GM21786 (cell line): Measurements from ENCODE around the gene SERHL2.
"Not testable (repeated sequence)": the region's sequence is repeated elsewhere in the genome, so short reads cannot be mapped to it uniquely, and the experiment has no call there.

ENCODE experiments used
- ATAC-seq: cut with Tn5 transposase; IDR thresholded peaks from one replicate; pipeline ENCODE4 v1.9.1; 2021; ENCODE audit not compliant: unreplicated experiment

SERHL2 gene

GRCh38 chr22:42535082-42535731, 18.5 kb upstream of the SERHL2 start:
- ATAC-seq: not testable (repeated sequence)

GRCh38 chr22:42536166-42536565, 17.6 kb upstream of the SERHL2 start:
- no peak for ATAC-seq

GRCh38 chr22:42536634-42537033, 17.1 kb upstream of the SERHL2 start:
- not testable (repeated sequence) for ATAC-seq

DNA sequence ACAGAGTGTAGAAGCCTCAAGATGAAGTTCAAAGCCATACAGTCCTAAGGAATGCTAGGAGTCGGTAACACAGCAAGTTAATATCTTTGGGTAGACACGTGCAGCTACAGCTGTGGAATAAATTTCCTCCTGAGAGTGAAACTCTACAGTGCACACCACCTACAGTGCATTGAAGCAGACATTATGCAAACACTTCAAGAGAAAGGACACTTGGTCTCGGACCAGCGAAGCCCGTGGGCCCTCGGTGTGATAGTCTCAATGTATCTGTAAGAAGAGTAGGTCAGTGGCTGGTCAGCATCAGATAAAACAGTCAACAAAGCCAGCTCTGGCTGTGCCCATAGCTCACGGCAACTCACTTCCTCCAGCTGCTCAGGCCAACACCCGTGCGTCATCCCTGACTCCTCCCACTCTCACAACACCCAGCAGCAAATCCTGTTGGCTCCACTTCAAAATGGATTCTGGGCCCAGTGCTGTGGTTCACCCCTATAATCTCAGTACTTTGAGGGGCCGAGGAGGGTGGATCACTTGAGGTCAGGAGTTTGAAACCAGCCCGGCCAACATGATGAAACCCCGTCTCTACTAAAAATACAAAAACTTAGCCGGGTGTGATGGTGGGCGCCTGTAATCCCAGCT, 16.4 kb upstream of the SERHL2 start:
- ATAC-seq: peak; percentile 42

DNA sequence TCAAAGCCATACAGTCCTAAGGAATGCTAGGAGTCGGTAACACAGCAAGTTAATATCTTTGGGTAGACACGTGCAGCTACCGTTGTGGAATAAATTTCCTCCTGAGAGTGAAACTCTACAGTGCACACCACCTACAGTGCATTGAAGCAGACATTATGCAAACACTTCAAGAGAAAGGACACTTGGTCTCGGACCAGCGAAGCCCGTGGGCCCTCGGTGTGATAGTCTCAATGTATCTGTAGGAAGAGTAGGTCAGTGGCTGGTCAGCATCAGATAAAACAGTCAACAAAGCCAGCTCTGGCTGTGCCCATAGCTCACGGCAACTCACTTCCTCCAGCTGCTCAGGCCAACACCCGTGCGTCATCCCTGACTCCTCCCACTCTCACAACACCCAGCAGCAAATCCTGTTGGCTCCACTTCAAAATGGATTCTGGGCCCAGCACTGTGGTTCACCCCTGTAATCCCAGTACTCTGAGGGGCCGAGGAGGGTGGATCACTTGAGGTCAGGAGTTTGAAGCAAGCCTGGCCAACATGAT, 14.5 kb upstream of the SERHL2 start:
- not testable (repeated sequence) for ATAC-seq

DNA sequence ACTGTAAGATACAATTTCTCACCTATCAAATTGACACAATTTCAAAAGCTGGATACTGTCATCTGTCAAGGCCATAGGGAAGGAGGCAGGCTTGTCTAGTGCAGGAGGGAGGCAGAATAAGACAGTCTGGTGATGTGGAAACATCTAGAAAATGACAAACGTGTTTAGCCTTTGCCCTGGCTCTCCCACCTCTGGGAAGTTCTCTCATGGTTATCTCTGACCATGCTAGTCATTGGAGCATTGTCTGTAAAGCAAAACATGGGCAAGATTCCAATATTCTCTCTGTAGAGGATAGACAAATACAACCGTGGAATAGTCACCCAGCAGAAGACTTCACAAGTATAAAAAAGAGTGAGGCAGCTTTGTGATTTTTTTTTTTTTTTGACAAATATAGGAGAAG, 9.1 kb upstream of the SERHL2 start:
- no peak for ATAC-seq

DNA sequence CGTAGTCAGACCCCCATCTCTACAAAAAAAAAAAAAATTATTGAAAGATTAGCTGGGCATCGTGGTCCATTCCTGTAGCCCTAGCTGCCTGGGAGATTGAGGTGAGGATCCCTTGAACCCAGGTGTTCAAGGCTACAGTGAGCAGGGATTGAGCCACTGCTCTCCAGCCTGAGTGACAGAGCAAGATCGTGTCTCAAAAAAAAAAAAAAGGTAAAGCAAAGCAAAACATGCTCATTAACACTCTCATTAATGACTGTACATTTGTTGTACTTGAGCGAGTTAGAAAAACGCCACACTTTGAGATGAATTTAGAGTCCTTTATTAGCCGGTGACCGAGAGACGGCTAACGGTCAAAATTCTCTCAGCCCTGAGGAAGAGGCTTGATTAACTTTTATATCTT, 6.2 kb upstream of the SERHL2 start:
- no peak for ATAC-seq

DNA sequence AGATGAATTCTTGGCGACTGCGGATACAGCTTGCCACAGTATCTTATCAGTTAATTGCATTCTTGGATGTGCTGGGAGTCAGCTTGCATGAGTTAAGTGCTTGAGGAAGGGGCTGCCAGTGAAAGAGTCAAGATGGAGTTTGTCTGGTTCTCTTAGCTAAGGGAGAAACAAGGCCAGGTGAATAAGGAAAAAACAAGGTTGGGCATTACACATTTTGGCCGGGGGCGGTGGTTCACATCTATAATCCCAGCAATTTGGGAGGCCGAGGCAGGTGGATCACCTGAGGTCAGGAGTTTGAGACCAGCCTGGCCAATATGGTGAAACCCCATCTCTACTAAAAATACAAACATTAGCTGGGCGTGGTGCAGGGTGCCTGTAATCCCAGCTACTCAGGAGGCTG, 5.6 kb upstream of the SERHL2 start:
- not testable (repeated sequence) for ATAC-seq

DNA sequence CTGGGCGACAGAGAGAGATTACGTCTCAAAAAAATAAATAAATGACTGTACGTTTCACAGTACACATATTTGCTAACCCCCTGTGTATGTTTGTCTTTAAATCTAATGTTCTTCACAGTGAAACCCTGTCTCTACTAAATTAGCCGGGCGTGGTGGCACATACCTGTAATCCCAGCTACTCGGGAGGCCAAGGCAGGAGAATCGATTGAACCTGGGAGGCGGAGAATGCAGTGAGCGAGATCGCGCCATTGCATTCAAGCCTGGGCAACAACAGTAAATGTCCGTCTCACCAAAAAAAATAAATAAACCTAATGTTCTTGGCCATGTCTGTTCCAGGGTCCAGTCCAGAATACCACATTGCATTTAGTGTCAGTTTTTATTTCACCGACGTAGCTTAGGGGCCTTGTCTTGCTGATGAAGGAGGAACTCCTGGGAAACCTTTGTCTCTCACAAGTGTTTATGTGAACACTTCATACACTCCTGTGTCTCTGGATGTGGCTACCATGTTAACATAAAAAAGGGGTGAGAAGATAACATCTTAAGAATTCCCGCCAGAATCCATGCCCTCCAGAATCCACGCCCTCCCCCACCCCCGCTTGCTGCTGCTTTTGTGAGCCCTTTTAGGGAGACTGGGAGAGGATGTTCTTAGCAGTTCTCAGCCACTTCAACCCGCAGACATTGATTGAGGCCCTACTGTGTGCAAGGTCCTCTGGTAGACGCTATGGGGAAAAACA, 5.0 kb upstream of the SERHL2 start:
- ATAC-seq: no peak

GRCh38 chr22:42549331-42550060, 4.3 kb upstream of the SERHL2 start:
- ATAC-seq: no peak

DNA sequence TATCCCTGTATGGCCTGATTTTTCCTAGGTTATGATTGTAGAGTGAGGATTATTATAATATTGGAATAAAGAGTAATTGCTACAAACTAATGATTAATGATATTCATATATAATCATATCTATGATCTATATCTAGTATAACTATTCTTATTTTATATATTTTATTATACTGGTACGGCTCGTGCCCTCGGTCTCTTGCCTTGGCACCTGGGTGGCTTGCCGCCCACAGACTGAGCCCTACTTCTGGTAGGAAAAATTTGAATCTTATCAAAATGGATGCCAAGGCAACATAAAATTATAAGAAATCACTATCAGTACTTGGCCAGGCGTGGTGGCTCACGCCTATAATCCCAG, 1.5 kb upstream of the SERHL2 start:
- ATAC-seq: not testable (repeated sequence)

- ATAC-seq: no peak
Measured at GRCh38 chr22:42560381-42560780, 6.6 kb downstream of the SERHL2 start.

DNA sequence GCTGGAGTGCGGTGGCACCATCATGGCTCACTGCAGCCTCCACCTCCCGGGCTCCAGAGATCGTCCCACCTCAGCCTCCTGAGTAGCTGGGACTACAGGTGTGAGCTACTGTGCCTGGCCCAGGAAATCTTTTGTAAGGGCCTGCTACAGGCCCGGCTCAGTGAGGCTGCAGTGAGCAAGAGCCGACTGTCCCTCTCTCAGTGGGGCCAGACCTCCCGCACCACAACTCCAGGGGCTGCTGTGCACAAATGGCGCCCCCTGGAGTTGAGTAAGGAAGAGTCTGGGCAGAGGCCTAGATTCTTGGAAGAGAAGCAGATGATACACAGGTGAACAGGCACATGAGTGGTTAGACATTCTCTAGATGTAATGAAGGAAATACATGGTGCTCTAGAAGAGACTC, 7.0 kb downstream of the SERHL2 start:
- ATAC-seq: no peak

- ATAC-seq: no peak
Measured at GRCh38 chr22:42561856-42562255, 8.1 kb downstream of the SERHL2 start.

GRCh38 chr22:42562279-42562678, 8.5 kb downstream of the SERHL2 start:
- no peak for ATAC-seq

GRCh38 chr22:42562684-42563083, 8.9 kb downstream of the SERHL2 start:
- ATAC-seq: no peak

DNA sequence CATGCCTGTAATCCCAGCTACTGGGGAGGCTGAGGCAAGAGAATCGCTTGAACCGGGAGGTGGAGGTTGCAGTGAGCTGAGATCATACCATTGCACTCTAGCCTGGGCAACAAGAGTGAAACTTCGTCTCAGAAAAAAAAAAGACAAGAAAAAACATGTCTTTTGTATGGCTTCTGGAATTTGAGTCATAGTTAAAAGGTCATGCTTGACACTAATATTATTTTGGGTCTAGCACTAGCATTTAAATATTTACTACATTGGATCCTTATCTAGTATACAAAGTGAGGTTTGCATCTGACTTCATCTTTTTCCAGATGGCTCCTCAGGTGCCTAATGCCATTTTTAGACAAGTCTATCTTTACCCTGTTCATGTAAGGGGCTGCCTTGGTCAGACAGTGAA, 10.2 kb downstream of the SERHL2 start:
- ATAC-seq: not testable (repeated sequence)

DNA sequence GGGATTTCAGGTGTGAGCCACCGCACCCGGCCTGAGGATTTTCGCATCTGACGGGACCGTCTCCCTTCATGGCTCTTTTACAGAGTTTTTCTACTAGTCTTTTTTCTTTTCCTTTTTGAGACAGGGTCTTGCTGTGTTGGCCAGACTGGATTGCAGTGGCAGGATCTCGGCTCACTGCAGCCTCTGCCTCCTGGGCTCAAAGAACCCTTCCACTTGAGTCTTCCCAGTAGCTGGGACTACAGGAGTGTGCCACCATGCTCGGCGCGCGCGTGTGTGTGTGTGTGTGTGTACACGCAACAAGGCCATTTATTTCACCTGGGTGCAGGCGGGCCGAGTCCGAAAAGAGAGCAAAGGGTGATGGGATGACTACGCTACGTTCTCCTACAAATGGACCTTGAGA, 10.9 kb downstream of the SERHL2 start:
- no peak for ATAC-seq

- no peak for ATAC-seq
Measured at GRCh38 chr22:42565956-42566355, 12.2 kb downstream of the SERHL2 start.

GRCh38 chr22:42567950-42568349, 14.2 kb downstream of the SERHL2 start:
- ATAC-seq: not testable (repeated sequence)

DNA sequence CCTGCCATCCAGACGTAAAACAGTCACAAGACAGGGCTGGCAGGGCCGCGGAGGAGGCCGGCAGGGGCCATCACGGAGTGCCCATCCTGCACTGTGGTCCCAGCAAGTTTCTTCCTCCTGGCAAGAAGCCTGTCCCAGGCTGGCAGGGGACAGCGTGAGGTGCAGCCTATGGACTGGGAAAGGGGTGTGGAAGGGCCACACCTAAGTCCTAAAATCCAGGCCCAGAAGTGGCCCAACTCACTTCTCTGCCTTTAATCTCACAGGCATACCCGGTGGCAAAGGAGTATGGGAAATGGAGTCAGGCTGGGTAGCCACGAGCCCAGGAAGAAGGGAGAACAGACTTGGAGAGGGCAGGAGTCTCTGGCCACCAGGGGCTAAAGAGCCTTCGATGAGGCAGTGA, 16.8 kb downstream of the SERHL2 start:
- ATAC-seq: not testable (repeated sequence)
